K562 (cell line): Measurements from ENCODE around the gene CRYAB. TPM values are rescaled to one million over a fixed set of nuclear protein-coding genes. Genes with fewer than 3 reads are reported as not detected.

Experiments
- ATAC-seq: fragments of 200-7000 bp; cut with Tn5 transposase; 3 replicates; pipeline ENCODE4 v1.9.1; 2020; ENCODE audit warnings: moderate library complexity
- BruUV-seq: library from RNA; stranded (reverse); fragments of 400-500 nt; replicated peaks from 2 replicates; lab custom pipeline; 2021; lab: Mats Ljungman, UMichigan
- CTCF ChIA-PET: fragments of 300-600 bp; formaldehyde crosslinking; extraction: SDS; loops from one replicate; lab custom pipeline; 2021; ENCODE audit warnings: low intra/inter-chr PET ratio; lab: Yijun Ruan, JAX
- POLR2A ChIA-PET: fragments of 300-600, 350-650 bp; sonication (Branson Sonifier 250); formaldehyde crosslinking; extraction: SDS; loops from one replicate; lab custom pipeline; 2021; ENCODE audit warnings: antibody characterized with exemption, inconsistent platforms; lab: Yijun Ruan, JAX
- DNase-seq, 4 experiments: peaks; one replicate each; pipeline versions ENCODE4 v3.0.0 to v3.0.0-alpha.2; 2011 to 2018; ENCODE audit warnings: low spot score in 3 of 4, mixed read lengths in 3 of 4; ENCODE audit errors: extremely low read depth in 1 of 4
- FAIRE-seq: peaks from 2 replicates; lab custom pipeline; 2011; peaks lifted over from hg19 to GRCh38; lab: Jason Lieb, UNC
- H2AFZ ChIP-seq: 2 replicates; pipeline ENCODE4 v1.6.0; 2011; ENCODE audit warnings: low read depth, low read length, control low read depth, inconsistent platforms
- H3K27ac ChIP-seq: fragments of 200-600 bp; 3 replicates; pipeline ENCODE4 v1.8.0; 2011; ENCODE audit warnings: low read depth, mild to moderate bottlenecking, control low read depth, inconsistent platforms, low read length, moderate library complexity, mixed read lengths; ENCODE audit errors: extremely low read depth
- H3K27me3 ChIP-seq, 2 experiments: fragments of 300-600 bp in 1 of 2; 2 replicates in 1 of 2; 3 replicates in 1 of 2; pipeline versions ENCODE4 v1.6.0 to v1.8.0; 2011; ENCODE audit warnings: inconsistent platforms in 2 of 2, low read length in 2 of 2, mild to moderate bottlenecking in 1 of 2, mixed read lengths in 1 of 2, moderate library complexity in 1 of 2; ENCODE audit not compliant: control insufficient read depth in 2 of 2, insufficient read depth in 2 of 2
- H3K36me3 ChIP-seq: fragments of 300-600 bp; 3 replicates; pipeline ENCODE4 v1.8.0; 2011; ENCODE audit warnings: mild to moderate bottlenecking, low read length, inconsistent platforms; ENCODE audit not compliant: control insufficient read depth, insufficient read depth
- H3K4me1 ChIP-seq, 2 experiments: fragments of 200-600 bp in 1 of 2; replicated peaks in 1 of 2; 2 replicates in 1 of 2; 3 replicates in 1 of 2; pipeline versions ENCODE4 v1.5.1 to v1.8.0; 2011; ENCODE audit warnings: inconsistent platforms in 2 of 2, low read length in 2 of 2, mild to moderate bottlenecking in 1 of 2, mixed read lengths in 1 of 2, moderate library complexity in 1 of 2; ENCODE audit not compliant: control insufficient read depth in 2 of 2, insufficient read depth in 2 of 2
- H3K4me2 ChIP-seq: 2 replicates; pipeline ENCODE4 v1.6.1; 2011; ENCODE audit warnings: low read length, control low read depth, inconsistent platforms, mixed read lengths; ENCODE audit not compliant: insufficient read depth
- H3K4me3 ChIP-seq: fragments of 200-600 bp; sonication (generic), shearing (Covaris generic); 2 replicates; pipeline ENCODE4 v1.5.1; 2016; ENCODE audit warnings: control low read depth, inconsistent platforms
- H3K79me2 ChIP-seq: fragments of 200-600 bp; 3 replicates; pipeline ENCODE4 v1.8.0; 2011; ENCODE audit warnings: low read length, inconsistent platforms; ENCODE audit not compliant: control insufficient read depth, insufficient read depth
- H3K9ac ChIP-seq, 2 experiments: 2 replicates each; pipeline versions ENCODE4 v1.6.0 to v1.6.1; 2011; ENCODE audit warnings: low read depth in 2 of 2, low read length in 2 of 2, control low read depth in 1 of 2, inconsistent platforms in 1 of 2, mild to moderate bottlenecking in 1 of 2, mixed read lengths in 1 of 2; ENCODE audit not compliant: insufficient read depth in 1 of 2
- H3K9me1 ChIP-seq: one replicate; pipeline ENCODE4 v1.6.0; 2011; ENCODE audit warnings: inconsistent platforms, mild to moderate bottlenecking, low read length, moderate library complexity; ENCODE audit not compliant: control insufficient read depth, insufficient read depth
- H3K9me3 ChIP-seq: replicated peaks from 2 replicates; pipeline ENCODE4 v1.5.1; 2011; ENCODE audit warnings: low read depth, low read length, inconsistent platforms; ENCODE audit not compliant: control insufficient read depth, insufficient read depth
- H4K20me1 ChIP-seq: replicated peaks from 2 replicates; pipeline ENCODE4 v1.6.1; 2011; ENCODE audit warnings: low read length, inconsistent platforms, mixed read lengths; ENCODE audit not compliant: control insufficient read depth, insufficient read depth
- ARID2 ChIP-seq: fragments of 450-650 bp; IDR thresholded peaks from 2 replicates; pipeline ENCODE4 v1.6.1; 2017; ENCODE audit warnings: antibody characterized with exemption, mild to moderate bottlenecking
- CBFA2T2 ChIP-seq: fragments of 450-650 bp; conservative IDR thresholded peaks from 2 replicates; pipeline ENCODE4 v1.6.1; 2017; ENCODE audit warnings: mild to moderate bottlenecking
- DIDO1 ChIP-seq: fragments of 450-650 bp; IDR thresholded peaks from 2 replicates; pipeline ENCODE4 v1.6.1; 2016; ENCODE audit warnings: low read depth, missing biosample characterization, missing genetic modification characterization
- ELF2 ChIP-seq: fragments of 250-450 bp; sonication (Bioruptor Pico); IDR thresholded peaks from 2 replicates; pipeline ENCODE4 v1.5.0; 2021; ENCODE audit warnings: mild to moderate bottlenecking
- FIP1L1 ChIP-seq: fragments of 200-400 bp; formaldehyde crosslinking; IDR thresholded peaks from 2 replicates; pipeline ENCODE4 v1.6.1; 2018; ENCODE audit warnings: mild to moderate bottlenecking, low read depth, low read length; ENCODE audit not compliant: poor library complexity, severe bottlenecking
- FOXK2 ChIP-seq, 2 experiments: fragments of 450-650 bp; IDR thresholded peaks in 1 of 2; conservative IDR thresholded peaks in 1 of 2; 2 replicates each; pipeline ENCODE4 v1.6.1; 2016; ENCODE audit warnings: low read depth in 2 of 2, mild to moderate bottlenecking in 1 of 2
- PRPF4 ChIP-seq: fragments of 200-400 bp; formaldehyde crosslinking; IDR thresholded peaks from one replicate; pipeline ENCODE4 v1.6.1; 2017; ENCODE audit warnings: low read length, low read depth, mild to moderate bottlenecking; ENCODE audit not compliant: insufficient read depth, poor library complexity, severe bottlenecking
- RBFOX2 ChIP-seq: fragments of 200-400 bp; formaldehyde crosslinking; IDR thresholded peaks from 2 replicates; pipeline ENCODE4 v1.6.1; 2017; ENCODE audit warnings: low read depth, mild to moderate bottlenecking, low read length, moderate library complexity
- TAF7 ChIP-seq: fragments of 450-650 bp; IDR thresholded peaks from 2 replicates; pipeline ENCODE4 v1.6.1; 2016; ENCODE audit warnings: missing genetic modification characterization, missing compliant biosample characterization
- TSC22D4 ChIP-seq: fragments of 450-650 bp; IDR thresholded peaks from 2 replicates; pipeline ENCODE4 v1.6.1; 2016; ENCODE audit warnings: missing genetic modification characterization, missing biosample characterization, control low read depth
- ZC3H11A ChIP-seq: IDR thresholded peaks from 2 replicates; pipeline ENCODE4 v1.6.1; 2012; ENCODE audit warnings: low read depth, low read length, improper control_type of control experiment
- WGBS: fragments of 100-300 bp; shearing (Covaris generic); methylation state at CpG from one replicate; pipeline ENCODE4 v1.1.6; 2016; ENCODE audit warnings: low coverage, mixed read lengths; ENCODE audit not compliant: insufficient coverage; ENCODE audit errors: missing lambda C conversion rate; 5-methylcytosine and 5-hydroxymethylcytosine counted together
- in situ Hi-C: fragments of 300-500 bp; cut with MboI; formaldehyde crosslinking; loops from 4 replicates; pipeline ENCODE4 v1.15.0; 2018; ENCODE audit warnings: inconsistent platforms, mixed read lengths
- intact Hi-C: fragments of 100-400 bp; cut with micrococcal nuclease; formaldehyde crosslinking; loops from 2 replicates; pipeline ENCODE4 v1.14.2; 2022
- polyA plus RNA-seq, 8 experiments: library from polyadenylated mRNA; depleted of rRNA in 4 of 8; stranded (reverse) in 5 of 8; unstranded in 3 of 8; fragments of >200 nt; fragmentation: Nextera tagmentation in 2 of 8; fragmentation: Illumina TruSeq in 1 of 8; extraction: Ambion mirVana in 2 of 8; extraction: Trizol in 1 of 8; gene quantifications; 2 replicates each; pipeline versions ENCODE4 v1.2.1 to v1.2.3, GENCODE V29; 2011 to 2014; ENCODE audit warnings: inconsistent platforms in 1 of 8, missing spikeins in 1 of 8
- total RNA-seq, 7 experiments: library from RNA; depleted of rRNA in 6 of 7; stranded (reverse); fragments of >200 nt in 6 of 7; fragmentation: Illumina TruSeq in 2 of 7; extraction: Trizol in 2 of 7; gene quantifications; 2 replicates each; pipeline versions ENCODE4 v1.2.1 to v1.2.3, GENCODE V29; 2011 to 2021; ENCODE audit warnings: low replicate concordance in 1 of 7
- TF ChIP-seq, protein P1 (sequence below): fragments of 450-650 bp; conservative IDR thresholded peaks from 2 replicates; pipeline ENCODE4 v1.6.1; 2016; ENCODE audit warnings: missing genetic modification characterization, low read depth, mild to moderate bottlenecking, control low read depth, missing compliant biosample characterization
- TF ChIP-seq, protein P2 (sequence below): fragments of 250-450 bp; sonication (Bioruptor Pico); IDR thresholded peaks from 2 replicates; pipeline ENCODE4 v1.8.0; 2022; ENCODE audit warnings: moderate library complexity, mild to moderate bottlenecking, inconsistent platforms

The CRYAB gene
- total and polyA plus RNA-seq, 9 of the 15 experiments (the other 6 are each of a cell fraction or from before 2014, with no cell fraction given): 0.83 to 7.5 (median 3.6) TPM

DNA sequence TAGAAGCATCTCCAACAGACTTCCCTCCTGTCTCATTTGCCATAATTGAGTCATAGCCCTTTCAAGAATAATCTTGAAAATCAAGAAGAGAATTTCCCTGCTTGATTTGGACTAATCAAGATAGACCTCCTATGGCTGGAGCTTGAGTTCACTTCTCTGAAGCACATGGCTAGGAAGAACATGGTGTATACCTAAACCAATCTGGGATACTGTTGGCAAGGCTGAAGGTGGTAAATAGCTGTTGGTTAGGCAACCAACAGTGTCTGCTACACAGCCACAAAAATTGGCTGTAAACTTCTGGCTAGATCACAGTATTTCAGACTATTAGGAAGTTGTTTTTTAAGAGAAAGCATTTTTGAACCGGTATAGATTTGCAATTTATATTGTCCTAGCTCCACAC lies 4.9 kb downstream of the CRYAB start (continued):
- TF ChIP-seq ZC3H11A: no peak
- no peak for TF ChIP-seq CBFA2T2
- TF ChIP-seq, protein P1, sequence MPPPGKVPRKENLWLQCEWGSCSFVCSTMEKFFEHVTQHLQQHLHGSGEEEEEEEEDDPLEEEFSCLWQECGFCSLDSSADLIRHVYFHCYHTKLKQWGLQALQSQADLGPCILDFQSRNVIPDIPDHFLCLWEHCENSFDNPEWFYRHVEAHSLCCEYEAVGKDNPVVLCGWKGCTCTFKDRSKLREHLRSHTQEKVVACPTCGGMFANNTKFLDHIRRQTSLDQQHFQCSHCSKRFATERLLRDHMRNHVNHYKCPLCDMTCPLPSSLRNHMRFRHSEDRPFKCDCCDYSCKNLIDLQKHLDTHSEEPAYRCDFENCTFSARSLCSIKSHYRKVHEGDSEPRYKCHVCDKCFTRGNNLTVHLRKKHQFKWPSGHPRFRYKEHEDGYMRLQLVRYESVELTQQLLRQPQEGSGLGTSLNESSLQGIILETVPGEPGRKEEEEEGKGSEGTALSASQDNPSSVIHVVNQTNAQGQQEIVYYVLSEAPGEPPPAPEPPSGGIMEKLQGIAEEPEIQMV (tag): no peak

DNA sequence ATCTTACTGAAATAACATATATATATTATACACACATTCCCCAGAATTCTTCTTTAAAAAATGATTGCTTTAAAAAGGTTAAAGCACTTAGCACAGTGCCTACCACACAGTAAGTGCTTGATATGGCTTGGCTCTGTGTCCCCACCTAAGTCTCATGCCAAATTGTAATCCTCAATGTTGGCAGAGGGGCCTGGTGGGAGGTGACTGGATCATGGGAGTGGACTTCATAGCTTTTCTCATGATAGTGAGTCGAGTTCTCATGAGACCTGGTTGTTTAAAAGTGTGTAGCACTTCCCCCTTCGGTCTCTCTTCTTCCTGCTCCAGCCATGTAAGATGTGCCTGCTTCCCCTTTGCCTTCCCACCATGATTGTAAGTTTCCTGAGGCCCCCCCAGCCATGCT lies 6.2 kb downstream of the CRYAB start:
- H3K36me3 ChIP-seq: no peaks in the 10 kb centered on the region
- POLR2A ChIA-PET: no interaction called here
- CTCF ChIA-PET: no interaction called here

More for the DNA sequence above, 6.2 kb downstream of the CRYAB start:
- WGBS: 47% methylated on average over 2 of the region's 2 CpGs
- no peak for ATAC-seq
- H2AFZ ChIP-seq: no peak overlapping the region
- H3K9ac ChIP-seq: no peak overlapping the region
- no peaks in the 10 kb centered on the region for H4K20me1 ChIP-seq
- no peaks in the 10 kb centered on the region for H3K27me3 ChIP-seq
- no peak for DNase-seq
- H3K9me1 ChIP-seq: no peaks in the 10 kb centered on the region
- TF ChIP-seq ELF2 (CRISPR knock-in tag) (no peak), DIDO1 (no peak), TAF7 (no peak), FOXK2 (conservative IDR thresholded peaks at IDR 0.05 in 1 of 2, IDR thresholded peaks at IDR 0.05 in 1 of 2; ENCODE audit: low read depth in 2 of 2) (no peak), TSC22D4 (tag) (no peak), FIP1L1 (no peak), RBFOX2 (no peak), PRPF4 (no peak), ARID2 (no peak)
- TF ChIP-seq, protein P2, sequence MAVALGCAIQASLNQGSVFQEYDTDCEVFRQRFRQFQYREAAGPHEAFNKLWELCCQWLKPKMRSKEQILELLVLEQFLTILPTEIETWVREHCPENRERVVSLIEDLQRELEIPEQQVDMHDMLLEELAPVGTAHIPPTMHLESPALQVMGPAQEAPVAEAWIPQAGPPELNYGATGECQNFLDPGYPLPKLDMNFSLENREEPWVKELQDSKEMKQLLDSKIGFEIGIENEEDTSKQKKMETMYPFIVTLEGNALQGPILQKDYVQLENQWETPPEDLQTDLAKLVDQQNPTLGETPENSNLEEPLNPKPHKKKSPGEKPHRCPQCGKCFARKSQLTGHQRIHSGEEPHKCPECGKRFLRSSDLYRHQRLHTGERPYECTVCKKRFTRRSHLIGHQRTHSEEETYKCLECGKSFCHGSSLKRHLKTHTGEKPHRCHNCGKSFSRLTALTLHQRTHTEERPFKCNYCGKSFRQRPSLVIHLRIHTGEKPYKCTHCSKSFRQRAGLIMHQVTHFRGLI (CRISPR knock-in tag): no peak
- TF ChIP-seq, all 486 proteins: peak for 0
- Histone ChIP-seq H3K4me2 (no peak overlapping the region), H3K79me2 (no peaks in the 10 kb centered on the region), H3K9me3 (peaks cover 5% of the 10 kb centered on the region; the same call in 1 of the 2 replicates), H3K27ac (no peak overlapping the region), H3K4me3 (no peak overlapping the region), H3K4me1 (peaks cover 7 to 15% of the 10 kb centered on the region in 2 experiments; a peak in 4 of 5 replicates)
- no TSS peak for BruUV-seq
- no peak for FAIRE-seq
- intact Hi-C loops: no loop called here
- in situ Hi-C loops: no loop called here
